HG03457 (cell line): ENCODE data around the gene MAP10.

Experiments used
- ATAC-seq: cut with Tn5 transposase; IDR thresholded peaks from one replicate; pipeline ENCODE4 v1.9.1; 2021; ENCODE audit warnings: moderate number of reproducible peaks; ENCODE audit not compliant: unreplicated experiment

Gene MAP10

DNA sequence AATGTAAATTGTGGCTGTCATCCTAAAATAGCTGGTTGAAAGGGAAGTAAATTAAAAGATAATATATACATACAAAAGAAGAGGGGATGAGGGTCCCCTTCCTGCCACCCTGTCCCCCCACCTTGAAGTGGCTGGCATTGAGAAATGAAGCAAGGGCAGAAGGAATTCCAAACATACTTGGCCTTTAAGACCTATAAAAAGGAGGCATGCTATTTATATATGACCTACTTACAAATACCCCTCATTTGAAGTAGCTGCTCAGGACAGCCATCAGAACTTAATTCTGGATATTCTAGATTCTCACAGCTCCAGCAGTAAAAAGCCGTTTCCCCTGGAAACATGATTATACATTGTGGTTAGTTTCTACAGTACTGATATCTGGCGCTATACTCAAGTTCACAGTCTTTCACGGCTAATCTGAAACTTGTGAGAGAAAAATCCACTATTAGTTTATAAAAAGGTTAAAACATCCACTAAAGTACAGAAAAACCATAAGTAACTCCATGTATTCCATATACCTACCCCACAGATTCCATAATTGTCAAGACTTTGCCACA, 9.6 kb upstream of the MAP10 start:
- ATAC-seq, result no peak

DNA sequence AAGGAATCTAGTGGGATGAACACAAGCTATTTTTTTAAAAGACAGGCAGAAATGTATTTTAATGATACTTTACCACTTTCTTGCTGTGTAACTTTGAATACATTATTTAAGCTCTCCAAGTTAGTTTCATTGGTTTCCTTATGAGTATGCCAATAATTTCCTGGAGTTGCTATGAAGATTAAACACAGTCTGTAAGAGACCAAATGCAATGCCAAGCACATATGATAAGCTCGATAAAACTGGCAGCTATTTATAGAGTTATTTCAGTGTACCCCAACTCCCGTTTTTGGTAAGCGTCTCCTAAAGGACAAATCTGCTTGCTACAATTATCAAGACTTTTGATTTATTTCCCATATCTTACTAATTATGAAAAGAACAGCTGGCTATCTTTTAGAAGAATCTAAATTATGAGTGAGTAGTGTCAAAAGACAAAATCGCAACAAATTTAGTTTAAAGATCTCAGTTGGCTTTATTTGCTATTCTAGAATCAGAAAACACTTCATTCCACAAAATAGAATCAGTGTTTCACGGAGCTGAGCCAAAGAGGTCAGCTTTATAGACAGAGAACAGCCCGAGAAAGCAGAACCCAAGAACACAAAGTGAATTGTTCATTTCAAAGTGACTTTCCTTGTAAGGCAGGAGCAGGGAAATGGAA, 7.2 kb upstream of the MAP10 start:
- no peak for ATAC-seq

DNA sequence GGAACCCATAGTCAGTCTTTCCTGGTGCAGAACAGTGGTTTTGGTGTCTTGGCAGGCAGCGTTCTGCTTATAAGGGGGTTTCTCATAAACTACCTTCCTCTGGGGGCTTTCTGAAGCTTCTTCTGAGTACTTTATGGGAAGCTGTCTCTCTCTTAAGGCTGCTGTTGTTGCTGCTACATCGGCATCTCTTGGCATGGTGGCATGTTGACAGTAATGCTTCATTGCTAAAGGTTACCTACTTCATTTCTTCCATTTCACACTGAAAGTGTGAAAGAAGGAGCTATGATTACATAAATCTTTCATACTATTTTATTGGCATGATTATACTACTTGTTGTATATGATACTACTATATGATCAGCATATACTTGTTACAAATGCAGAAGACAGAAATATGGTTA, 6.3 kb upstream of the MAP10 start:
- no peak for ATAC-seq

DNA sequence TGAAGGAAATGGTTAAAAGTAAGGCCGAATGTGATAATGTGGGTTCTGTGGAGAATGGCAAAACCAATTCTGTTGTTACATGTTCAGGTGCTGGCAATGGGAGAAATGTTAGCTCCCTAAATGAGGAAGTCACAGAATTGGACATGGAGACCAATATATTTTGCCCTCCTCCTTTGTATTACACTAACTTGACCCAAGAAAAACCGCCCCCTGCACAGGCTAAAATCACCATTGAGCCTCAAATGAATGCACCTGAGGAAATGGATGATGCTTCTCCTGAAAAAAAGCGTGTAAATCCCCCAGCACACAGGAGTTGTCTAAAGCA, 932 bp downstream of the MAP10 start:
- no peak for ATAC-seq

DNA sequence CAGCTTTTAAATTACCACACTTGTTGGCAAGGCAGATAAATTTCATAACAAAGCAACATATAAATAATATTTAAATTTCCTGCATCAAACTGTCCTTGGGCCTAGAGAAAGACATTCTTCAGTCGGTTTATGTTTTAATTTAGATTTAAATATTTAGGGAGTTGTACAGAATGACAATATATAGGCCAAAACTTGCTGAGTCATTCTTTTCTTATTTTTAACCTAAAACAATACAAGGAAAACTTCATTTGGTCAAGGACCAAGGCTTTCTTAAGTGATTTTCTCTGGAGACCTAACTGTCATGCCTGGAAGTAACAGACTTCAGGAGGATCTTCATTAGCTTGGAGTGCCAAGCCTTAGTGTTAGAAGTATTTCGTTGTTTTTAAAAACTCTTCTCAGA, 5.6 kb downstream of the MAP10 start:
- ATAC-seq, result no peak

DNA sequence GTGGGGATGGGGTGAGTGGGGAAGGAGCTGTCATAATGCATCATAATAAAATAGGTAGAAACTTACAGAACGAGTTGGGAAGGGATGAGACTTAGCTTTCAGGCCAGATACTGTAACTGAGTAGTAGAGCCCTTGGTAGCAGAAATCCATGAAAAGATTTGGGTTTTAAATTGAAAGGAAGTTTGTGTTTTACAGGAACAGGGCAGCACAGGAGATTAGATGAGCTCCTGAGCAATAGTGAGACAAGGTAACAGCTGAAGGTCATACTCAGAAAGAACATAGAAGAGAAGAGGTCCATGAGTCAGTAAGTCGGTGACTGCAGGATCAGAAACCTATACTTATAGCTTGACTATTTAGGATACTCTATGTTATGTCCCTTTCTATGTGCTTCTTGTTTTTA, 7.3 kb downstream of the MAP10 start:
- ATAC-seq, result no peak

DNA sequence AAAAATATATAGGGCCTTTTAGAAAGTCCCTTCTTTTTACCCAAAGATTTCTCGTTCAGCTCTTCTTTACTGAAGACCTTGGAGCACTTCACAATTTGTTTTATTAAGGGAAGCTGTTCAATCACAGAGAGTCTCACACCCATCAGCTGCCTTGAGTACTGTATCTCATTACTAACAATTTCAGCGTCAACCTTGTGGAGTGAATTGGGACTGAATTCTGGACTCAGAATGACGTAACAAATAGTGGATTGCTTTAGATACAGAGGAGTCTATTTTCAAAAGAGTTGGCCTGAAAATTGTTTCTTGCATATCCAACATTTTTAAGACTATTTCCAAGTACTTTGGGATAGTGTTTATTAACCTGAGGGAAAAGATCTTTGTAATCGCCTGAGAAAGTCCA, 7.9 kb downstream of the MAP10 start:
- no peak for ATAC-seq

DNA sequence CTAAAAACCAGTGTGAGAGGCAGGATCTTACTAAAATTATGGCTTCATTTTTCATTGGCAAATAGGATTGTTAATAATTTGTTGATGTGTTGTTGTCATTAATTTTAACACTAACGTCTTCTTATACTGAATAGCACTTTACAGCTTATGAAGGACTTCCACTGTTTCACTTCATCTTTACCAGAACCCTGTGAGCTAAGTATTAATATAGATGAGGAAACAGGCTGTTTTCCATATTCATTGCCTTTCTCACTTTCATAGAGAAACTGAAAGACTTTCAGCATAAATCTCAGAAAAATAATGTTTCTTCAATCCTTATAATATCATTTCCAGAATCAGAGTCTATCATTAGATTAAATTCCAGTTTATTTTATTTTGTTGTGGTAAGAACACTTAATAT, 8.5 kb downstream of the MAP10 start:
- no peak for ATAC-seq

DNA sequence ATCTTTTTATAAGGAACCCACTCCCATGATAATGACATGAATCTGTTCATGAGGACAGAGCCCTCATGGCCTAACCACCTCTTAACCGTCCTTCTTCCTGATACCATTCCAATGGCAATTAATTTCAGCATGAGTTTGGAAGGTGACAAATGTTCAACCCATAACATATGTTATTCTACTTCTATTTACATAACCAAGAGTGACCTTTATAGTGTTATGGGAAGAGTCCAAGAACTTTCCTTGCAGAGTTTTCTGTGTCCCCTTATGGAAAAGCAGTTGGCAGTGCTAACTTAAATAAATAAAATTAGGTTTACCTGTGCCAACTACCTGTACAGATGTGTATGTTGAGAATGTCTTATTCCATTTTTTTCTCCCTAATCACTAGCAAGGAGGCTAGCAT, 11.1 kb downstream of the MAP10 start:
- ATAC-seq, result no peak

DNA sequence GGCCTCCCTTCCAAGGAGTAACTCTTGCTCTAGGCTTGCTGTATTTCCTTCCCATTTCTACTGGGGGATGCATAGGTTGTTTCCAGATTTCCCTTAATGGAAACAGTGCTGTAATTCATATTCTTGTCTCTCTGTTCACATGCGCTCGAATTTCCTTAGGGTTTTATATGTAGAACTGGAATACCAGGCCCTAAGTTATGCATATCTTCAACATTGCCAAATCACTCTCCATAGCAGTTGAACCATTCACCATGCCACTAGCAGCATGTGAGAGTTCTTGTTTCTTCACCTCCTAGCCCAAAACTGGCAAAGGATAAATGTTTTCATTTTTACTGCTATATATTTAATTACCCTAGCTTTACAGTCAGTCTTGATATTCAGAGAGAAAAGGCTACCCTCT, 12.8 kb downstream of the MAP10 start:
- no peak for ATAC-seq

DNA sequence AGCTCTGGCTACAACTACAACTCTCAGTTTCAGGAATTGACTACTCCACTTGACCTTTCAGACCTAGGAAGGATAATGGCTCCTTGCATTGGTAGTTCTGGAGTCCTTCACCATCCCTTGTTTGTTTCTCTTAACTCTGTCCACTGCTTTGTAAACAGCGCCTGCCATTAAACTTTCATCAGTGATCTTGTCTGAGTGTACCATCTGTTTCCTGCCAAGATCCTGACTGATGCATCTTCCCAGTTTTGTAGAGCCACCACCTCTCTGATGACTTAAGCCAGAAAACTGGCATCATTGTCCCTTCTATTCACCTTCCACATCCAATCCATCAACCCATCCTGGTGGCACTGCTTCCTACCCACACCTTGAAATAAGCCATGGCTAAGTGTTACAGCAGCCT, 15.2 kb downstream of the MAP10 start:
- ATAC-seq, result no peak

DNA sequence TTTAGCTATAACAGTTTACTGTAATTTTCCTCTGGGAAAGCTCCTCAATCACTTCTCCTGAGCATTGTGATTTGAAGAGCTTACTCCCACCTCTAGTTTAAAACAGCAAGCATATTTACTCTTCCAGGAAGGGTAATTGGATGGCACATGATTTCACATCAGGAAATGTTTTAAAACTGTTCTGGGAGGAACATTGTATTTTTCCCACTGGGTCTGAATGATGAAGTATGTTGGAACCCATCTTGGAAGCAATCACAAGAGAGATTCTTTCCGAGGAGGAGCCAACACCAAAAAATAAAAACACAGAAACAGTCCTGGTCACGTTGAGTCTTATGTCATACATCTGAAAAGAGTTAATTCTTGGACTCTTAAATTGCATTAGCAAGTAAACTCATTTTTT, 17.3 kb downstream of the MAP10 start:
- ATAC-seq, result no peak

DNA sequence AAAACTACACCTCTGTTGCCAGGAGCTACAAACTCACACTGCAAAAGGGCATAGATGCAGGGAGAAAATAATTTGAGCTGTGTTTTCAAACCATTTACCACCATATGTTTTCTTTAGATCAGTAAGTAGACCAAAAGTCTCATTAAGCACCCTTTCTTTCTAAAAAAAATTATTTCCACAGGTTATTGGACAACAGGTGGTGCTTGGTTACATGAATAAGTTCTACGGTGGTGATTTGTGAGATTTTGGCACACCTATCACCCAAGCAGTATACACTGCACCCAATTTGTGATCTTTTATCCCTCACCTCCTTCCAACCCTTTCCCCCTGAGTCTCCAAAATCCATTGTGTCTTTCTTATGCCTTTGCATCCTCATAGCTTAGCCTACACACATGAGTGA, 21.1 kb downstream of the MAP10 start:
- no peak for ATAC-seq

DNA sequence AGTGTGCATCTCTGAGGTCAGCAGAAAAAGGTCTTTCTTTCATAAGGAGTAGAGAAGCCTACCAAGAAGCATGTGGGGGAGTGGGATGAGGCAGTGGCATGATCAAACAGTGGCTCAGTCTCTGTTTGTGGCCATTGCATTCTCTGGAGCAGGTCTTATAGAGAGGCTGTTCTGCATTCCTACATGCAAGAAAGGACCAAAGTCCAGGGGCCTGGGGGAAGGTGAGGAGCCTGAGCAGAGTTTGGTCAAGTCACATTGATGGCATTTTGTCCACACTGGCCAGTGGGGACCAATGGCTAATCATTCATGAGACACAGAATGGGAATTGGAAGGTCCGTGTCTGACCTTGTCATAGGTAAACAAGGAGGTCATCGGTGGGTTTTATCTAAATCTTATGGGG, 25.4 kb downstream of the MAP10 start:
- ATAC-seq, result no peak

DNA sequence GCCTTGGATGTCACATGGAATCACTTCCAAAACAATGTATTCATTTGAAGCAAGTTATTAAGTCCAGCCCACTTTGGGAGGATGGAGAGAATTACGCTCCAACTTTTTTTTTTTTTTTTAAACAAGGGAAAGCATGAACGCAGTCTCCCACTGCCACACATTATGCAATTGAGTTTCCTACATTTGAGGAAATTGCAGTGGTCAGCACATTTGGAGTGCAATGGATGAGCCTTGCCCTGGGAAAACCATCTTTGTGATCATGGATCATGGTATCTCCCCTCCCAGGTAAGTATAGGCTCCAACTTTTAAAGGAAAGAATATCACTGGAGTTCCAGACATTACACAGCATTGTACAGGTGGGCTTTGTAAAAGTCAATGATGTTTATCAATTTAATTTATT, 26.7 kb downstream of the MAP10 start:
- ATAC-seq, result no peak

DNA sequence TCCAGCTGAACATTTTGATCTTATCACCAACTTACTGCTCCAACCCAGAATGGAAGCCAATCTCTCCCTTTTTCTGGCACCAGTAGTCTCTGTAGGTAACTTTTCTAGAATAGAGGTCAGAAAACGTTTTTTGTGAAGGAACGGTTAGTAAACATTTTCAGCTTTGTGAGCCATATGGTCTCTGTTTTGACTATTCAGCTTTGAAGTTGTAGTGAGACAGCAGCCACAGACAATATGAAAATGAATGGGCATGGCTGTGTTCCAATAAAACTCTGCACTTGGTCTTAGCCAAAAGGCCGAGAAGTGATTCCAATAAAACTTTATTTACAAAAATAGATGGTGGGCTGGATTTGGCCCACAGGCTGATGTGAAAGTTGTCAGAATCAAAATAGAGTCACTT, 28.9 kb downstream of the MAP10 start:
- ATAC-seq, result no peak

DNA sequence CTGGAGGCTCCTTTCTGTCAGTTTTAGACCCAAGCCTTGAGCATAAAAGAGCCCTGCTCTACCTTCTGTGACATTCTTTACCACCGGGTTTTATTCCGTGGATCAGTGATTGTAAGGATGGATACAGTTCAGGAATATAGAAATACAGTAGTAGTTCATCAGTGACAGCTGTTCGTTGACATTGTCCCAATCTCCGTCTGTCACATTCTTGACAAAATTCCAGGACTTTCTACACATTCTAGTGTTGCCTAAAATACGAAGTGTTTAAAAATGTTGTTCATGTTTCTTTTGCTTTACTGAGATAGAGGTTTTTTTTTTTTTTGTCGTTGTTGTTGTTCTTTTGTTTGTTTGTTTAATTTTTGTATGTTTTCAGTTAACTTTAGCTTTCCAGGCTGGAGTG, 29.9 kb downstream of the MAP10 start:
- ATAC-seq, result no peak

DNA sequence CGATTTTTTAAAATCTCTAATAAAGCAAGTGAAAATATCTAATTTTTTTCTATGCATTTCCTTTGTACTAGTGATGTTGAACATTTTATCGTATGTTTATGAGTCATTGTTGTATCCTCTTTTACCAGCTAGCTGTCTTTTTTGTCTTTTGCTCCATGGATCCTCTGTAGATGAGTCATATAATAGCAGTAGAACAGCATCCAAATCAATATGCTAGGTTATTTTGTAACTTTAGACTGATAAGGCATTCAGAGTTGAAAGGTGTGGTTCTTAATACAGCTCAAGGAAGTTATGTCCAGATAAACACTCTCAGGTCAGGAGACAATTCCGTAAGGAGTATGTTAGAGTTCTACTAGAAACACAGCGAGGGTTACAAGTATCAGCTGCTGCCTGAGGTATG, 31.9 kb downstream of the MAP10 start:
- no peak for ATAC-seq

DNA sequence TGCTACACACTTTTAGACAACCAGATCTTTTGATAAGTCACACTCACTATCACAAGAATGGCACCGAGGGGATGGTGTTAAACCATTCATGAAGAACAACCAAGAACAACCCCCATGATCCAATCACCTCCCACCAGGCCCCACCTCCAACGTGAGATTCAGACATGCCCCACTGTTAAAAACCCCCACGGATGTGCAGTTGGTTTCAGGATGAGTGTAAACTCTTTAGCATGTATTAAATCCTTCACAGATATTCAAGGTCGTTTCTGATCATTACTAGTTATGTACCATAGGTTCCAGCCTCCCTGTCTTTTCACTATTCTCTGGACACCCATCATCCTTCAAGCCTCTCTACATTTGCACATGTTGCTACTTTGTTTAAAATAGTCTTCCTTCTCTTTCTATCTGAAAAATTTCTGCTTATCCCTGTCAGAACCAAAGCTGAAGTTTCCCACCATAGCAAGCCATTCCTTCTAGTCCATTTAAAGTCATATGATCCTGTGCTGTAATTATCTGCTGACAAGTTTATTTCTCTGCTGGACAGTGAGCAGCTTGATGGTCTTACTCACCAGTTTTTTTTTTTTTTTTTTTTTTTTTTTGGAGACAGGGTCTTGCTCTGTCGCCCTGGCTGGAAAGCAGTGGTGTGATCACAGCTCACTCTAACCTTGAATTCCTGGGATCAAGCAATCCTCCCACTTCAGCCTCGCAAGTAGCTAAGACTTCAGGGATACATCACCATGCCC, 36.8 kb downstream of the MAP10 start:
- ATAC-seq, result no peak

DNA sequence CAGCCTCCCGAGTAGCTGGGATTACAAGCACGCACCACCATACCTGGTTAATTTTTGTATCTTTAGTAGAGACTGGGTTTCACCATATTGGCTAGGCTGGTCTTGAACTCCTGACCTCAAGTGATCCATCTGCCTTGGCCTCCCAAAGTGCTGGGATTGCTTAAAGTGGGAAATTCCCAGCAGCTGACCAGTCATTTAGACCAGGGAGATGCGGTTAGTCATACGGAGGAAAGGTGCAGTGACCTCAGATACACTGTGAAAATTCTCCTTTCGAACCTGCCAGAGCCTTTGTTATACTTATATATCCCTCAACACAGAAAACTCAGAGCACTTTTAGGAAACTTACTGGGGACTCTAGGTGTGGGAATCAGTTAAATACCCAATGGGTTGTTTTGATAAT, 39.6 kb downstream of the MAP10 start:
- no peak for ATAC-seq

DNA sequence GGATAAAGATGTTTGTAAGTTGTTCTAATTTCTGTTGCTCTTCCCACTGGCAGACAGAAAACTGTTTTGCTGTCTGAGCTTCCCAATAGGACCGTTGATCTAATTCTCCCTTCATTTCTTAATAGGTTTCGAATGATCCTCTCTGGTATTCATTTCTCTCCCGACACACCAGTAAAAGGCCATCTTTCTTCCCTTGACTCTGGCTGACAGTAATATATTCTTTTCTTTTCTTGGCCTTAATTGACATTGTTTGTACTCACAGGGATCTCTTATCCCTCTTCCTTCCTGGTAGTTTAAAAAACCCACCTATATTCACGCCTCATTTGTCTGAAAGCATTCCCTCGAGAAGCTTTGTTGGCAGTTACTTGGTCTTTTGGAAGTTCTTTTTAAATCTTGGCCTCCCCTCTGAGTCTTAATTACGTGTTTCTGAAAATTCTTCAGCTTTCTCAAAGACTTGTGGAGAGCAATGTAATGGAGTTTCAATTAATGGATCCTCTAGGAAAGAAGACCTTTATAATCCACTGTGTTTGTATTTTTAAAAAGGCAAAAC, 40.3 kb downstream of the MAP10 start:
- ATAC-seq, result no peak

DNA sequence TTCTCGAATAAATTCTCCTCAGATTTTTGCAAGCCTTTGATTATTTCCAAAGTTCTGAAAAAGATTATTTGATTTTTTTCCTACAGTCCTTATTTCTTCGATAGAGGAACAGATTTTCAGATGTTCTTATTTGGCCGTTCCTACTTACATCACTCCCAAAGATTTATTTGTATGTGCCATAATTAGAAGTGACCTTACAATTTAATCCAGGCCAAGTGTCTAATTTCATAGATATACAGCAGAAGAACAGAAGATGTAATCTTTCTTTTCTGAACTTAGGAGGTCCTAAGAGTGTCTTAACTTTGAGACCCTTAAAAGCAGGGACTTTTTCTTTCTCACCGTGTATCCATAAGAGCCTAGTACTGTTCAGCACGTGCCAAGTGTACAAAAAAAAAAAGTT, 46.3 kb downstream of the MAP10 start:
- ATAC-seq, result no peak
